Activated T-helper 17 cell treated with anti-CD3 and anti-CD28 coated beads, Interleukin-2, amount 50 U/mL, for 72 hours (primary cell): ENCODE results near the gene SLC12A3. TPM values are rescaled to one million over a fixed set of nuclear protein-coding genes. Genes with fewer than 3 reads are reported as not detected.

Experiments used
- ATAC-seq: fragments of 150-1000 bp; cut with Tn5 transposase; replicated peaks from 2 replicates; pipeline ENCODE4 v1.10.0; 2021; ENCODE audit warnings: mild to moderate bottlenecking, moderate library complexity
- H3K27ac Mint-ChIP-seq: one replicate; pipeline ENCODE4 v1.8.0; 2022; ENCODE audit warnings: mixed read lengths
- H3K27me3 Mint-ChIP-seq: one replicate; pipeline ENCODE4 v1.8.0; 2022; ENCODE audit warnings: mixed read lengths
- H3K36me3 Mint-ChIP-seq: one replicate; pipeline ENCODE4 v1.8.0; 2022; ENCODE audit warnings: low read depth, mild to moderate bottlenecking, mixed read lengths
- H3K4me1 Mint-ChIP-seq: one replicate; pipeline ENCODE4 v1.8.0; 2022; ENCODE audit warnings: mixed read lengths
- H3K4me3 Mint-ChIP-seq: one replicate; pipeline ENCODE4 v1.8.0; 2022; ENCODE audit warnings: mild to moderate bottlenecking, mixed read lengths
- H3K9me3 Mint-ChIP-seq: one replicate; pipeline ENCODE4 v1.8.0; 2022; ENCODE audit warnings: mixed read lengths
- total RNA-seq, 2 donors: library from RNA; stranded (reverse); gene quantifications; one replicate each; pipeline ENCODE4 v1.2.3, GENCODE V29; 2022

SLC12A3 gene
- total RNA-seq, 2 donors from 2014 or later: not detected

GRCh38 chr16:56956076-56956475, 91.1 kb downstream of the SLC12A3 start:
- Mint-ChIP-seq H3K4me1 (peaks cover 5% of the 10 kb centered on the region), H3K27ac (no peak overlapping the region), H3K27me3 (no peaks in the 10 kb centered on the region), H3K9me3 (no peaks in the 10 kb centered on the region), H3K36me3 (no peaks in the 10 kb centered on the region), H3K4me3 (no peak overlapping the region)
- no peak for ATAC-seq

- Mint-ChIP-seq H3K9me3 (no peaks in the 10 kb centered on the region), H3K27ac (no peak overlapping the region)
- no peak for ATAC-seq
Measured at GRCh38 chr16:56956756-56957155, 91.7 kb downstream of the SLC12A3 start.

GRCh38 chr16:56960681-56961281, 95.8 kb downstream of the SLC12A3 start:
- no peaks in the 10 kb centered on the region for H3K9me3 Mint-ChIP-seq
- peaks cover 15% of the 10 kb centered on the region for H3K4me1 Mint-ChIP-seq
- no peak overlapping the region for H3K27ac Mint-ChIP-seq
- H3K4me3 Mint-ChIP-seq: no peak overlapping the region
- H3K36me3 Mint-ChIP-seq: no peaks in the 10 kb centered on the region
- no peak for ATAC-seq
- H3K27me3 Mint-ChIP-seq: no peaks in the 10 kb centered on the region

More at GRCh38 chr16:56956756-56957155, 91.7 kb downstream of the SLC12A3 start:
- Mint-ChIP-seq H3K4me1 (no peaks in the 10 kb centered on the region), H3K27me3 (no peaks in the 10 kb centered on the region), H3K4me3 (no peak overlapping the region), H3K36me3 (no peaks in the 10 kb centered on the region)

- H3K9me3 Mint-ChIP-seq: no peaks in the 10 kb centered on the region
Measured at GRCh38 chr16:56961386-56961785, 96.4 kb downstream of the SLC12A3 start.

GRCh38 chr16:56961851-56962281, 96.9 kb downstream of the SLC12A3 start, which contains the start of gene CETP:
Gene CETP (plus strand): TSS chr16:56961950. CDS start chr16:56961980, 30 bp downstream.
- no peaks in the 10 kb centered on the region for H3K27me3 Mint-ChIP-seq
- H3K4me1 Mint-ChIP-seq: peaks cover 17% of the 10 kb centered on the region
- H3K27ac Mint-ChIP-seq: no peak within 1 kb of the TSS
- no peaks in the 10 kb centered on the region for H3K36me3 Mint-ChIP-seq
- no peaks in the 10 kb centered on the region for H3K9me3 Mint-ChIP-seq
- ATAC-seq: no peak
- no peak within 1 kb of the TSS for H3K4me3 Mint-ChIP-seq

More at GRCh38 chr16:56961386-56961785, 96.4 kb downstream of the SLC12A3 start:
- Mint-ChIP-seq H3K27me3 (no peaks in the 10 kb centered on the region), H3K4me3 (no peak overlapping the region), H3K36me3 (no peaks in the 10 kb centered on the region), H3K4me1 (peaks cover 17% of the 10 kb centered on the region), H3K27ac (no peak overlapping the region)
- no peak for ATAC-seq

GRCh38 chr16:56964243-56965148, 99.5 kb downstream of the SLC12A3 start:
- ATAC-seq: peak; percentile 94
- H3K9me3 Mint-ChIP-seq: no peaks in the 10 kb centered on the region
- H3K27ac Mint-ChIP-seq: peak overlapping the region; percentile 89
- no peaks in the 10 kb centered on the region for H3K36me3 Mint-ChIP-seq
- no peak overlapping the region for H3K4me3 Mint-ChIP-seq
- H3K27me3 Mint-ChIP-seq: no peaks in the 10 kb centered on the region
- peaks cover 17% of the 10 kb centered on the region for H3K4me1 Mint-ChIP-seq

Other genes with a start within 250 kb of the SLC12A3 start
- gene MT1E, start 239.4 kb upstream of the SLC12A3 start, total RNA-seq: under 1 TPM in 1 of 2 donors, not detected in 1; 0.53 TPM
- gene MT1M, start 232.5 kb upstream of the SLC12A3 start, total RNA-seq: not detected
- 1 to 10 TPM; 1.5 to 6.5 TPM for gene MT1A, start 226.5 kb upstream of the SLC12A3 start, total RNA-seq
- gene MT1B, start 213.3 kb upstream of the SLC12A3 start, total RNA-seq: not detected
- 1 to 10 TPM; 3.1 to 5.7 TPM for gene MT1F, start 207.2 kb upstream of the SLC12A3 start, total RNA-seq
- gene MT1G, start 197.1 kb upstream of the SLC12A3 start, total RNA-seq: not detected
- gene MT1H, start 195.4 kb upstream of the SLC12A3 start, total RNA-seq: not detected
- gene MT1X, start 182.7 kb upstream of the SLC12A3 start, total RNA-seq: 1 to 10 TPM; 6.1 to 7.6 TPM
- gene NUP93, start 135.1 kb upstream of the SLC12A3 start, total RNA-seq: 100 to 1,000 TPM in 1 of 2 donors, 10 to 100 TPM in 1; 51.5 to 112 TPM
- gene HERPUD1, start 66.9 kb downstream of the SLC12A3 start, total RNA-seq: 100 to 1,000 TPM; 162 to 186 TPM
- gene CETP, start 96.7 kb downstream of the SLC12A3 start, total RNA-seq: not detected
- 100 to 1,000 TPM; 182 to 219 TPM for gene NLRC5, start 124.3 kb downstream of the SLC12A3 start, total RNA-seq
- 1 to 10 TPM; 3.8 to 4.4 TPM for gene CPNE2, start 227.4 kb downstream of the SLC12A3 start, total RNA-seq